GM19372 (cell line): ENCODE data around the gene GPR68.
"Not testable (repeated sequence)": the region's sequence is repeated elsewhere in the genome, so short reads cannot be mapped to it uniquely, and the experiment has no call there.

Experiments
- ATAC-seq: cut with Tn5 transposase; IDR thresholded peaks from one replicate; pipeline ENCODE4 v1.9.1; 2021; ENCODE audit warnings: mild to moderate bottlenecking, low read depth, moderate library complexity; ENCODE audit not compliant: unreplicated experiment

The GPR68 gene

GRCh38 chr14:91202234-91202974 is 42.1 kb downstream of the GPR68 start:
- no peak for ATAC-seq

DNA sequence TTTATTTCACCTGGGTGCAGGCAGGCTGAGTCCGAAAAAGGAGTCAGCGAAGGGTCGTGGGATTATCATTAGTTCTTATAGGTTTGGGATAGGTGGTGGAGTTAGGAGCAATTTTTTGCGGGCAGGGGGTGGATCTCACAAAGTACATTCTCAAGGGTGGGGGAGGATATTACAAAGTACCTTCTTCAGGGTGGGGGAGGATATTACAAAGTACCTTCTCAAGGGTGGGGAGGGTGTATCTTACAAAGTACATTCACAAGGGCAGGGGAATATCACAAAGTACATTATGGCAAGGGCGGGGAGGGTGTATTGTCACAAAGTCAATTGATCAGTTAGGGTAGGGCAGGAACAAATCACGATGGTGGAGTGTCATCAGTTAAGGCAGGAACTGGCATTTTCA is 43.7 kb downstream of the GPR68 start:
- not testable (repeated sequence) for ATAC-seq

- ATAC-seq: no peak
These were observed 46.9 kb downstream of the GPR68 start for GRCh38 chr14:91197631-91198030.

DNA sequence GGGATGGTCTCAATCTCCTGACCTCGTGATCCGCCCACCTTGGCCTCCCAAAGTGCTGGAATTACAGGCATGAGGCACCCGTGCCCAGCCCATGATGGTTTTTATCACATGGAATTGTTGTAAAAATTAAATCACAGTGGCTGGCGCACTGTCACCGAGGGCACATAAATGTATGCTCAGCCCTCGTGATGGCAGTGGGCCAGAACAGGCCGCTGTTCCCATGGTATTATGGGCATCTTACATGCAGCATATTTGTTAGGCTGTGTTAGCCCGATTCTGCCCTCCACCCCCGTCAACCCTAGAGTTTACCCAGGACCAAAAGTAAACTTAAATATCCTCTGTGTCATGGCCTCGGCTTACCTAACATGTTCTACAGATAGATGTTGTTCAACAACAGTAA is 48.6 kb downstream of the GPR68 start:
- ATAC-seq: no peak

- no peak for ATAC-seq
These were observed 51.4 kb downstream of the GPR68 start for GRCh38 chr14:91193069-91193468.

DNA sequence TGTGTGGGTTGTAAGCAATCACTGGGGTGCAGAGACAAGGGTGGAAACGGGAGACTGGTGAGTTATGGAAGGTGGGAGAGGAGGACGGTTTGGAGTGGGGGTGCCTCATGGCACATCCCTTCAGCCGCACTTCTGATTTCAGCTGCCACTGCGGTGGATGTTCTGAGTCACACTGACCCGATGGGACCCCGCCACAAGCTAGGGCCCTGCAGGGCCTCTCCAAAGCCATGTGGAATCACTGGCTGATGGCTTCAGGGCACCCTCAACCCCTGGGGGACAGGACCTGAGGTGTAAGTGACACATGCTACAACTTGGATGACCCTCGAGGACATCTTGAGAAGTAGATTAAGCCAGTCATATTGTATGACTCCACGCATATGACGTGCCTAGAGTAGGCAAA is 53.7 kb downstream of the GPR68 start:
- ATAC-seq: no peak

DNA sequence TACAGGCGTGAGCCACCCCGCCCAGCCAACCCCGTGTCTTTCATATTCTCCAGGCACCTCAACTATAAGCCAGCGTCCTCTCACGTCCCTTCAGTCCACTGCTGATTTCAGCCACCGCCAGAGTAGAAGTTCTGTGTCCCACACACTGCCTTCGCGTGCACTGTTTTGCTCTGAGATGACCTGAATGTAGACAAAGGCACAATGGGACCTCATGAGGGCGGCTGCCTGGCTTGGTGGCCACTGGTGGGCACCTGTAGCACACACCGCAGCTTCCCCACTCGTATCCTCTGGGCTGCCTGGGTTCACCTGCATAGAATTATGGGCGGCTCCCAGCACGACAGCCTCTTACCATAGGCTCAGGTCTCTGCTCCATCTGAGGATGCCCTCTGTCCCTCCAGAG is 57.2 kb downstream of the GPR68 start:
- no peak for ATAC-seq

DNA sequence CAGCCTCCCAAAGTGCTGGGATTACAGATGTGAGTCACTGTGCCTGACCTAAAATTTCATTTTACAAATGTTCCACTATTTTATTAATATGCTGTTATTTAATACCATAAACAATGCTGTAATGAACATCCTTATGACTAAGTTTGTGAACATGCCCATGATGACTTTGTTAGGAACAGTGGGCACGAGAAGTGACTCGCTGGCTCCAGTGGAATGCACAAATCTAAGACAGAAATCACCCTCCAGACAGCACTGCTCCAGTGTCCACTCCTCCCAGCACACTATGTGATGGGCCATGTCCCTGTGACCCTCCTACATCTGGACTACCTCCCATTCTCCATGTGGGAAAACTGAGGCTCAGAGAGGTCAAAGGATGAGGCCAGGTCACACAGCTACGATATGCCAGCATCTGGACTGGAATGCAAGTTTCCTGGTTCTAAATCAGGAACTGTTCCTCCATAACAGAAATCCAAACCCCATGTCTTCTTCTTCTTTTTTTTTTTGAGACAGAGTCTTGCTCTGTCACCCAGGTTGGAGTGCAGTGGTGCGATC is 57.9 kb downstream of the GPR68 start:
- no peak for ATAC-seq

GRCh38 chr14:91185721-91186120 is 58.8 kb downstream of the GPR68 start:
- ATAC-seq: no peak

GRCh38 chr14:91184559-91184958 is 59.9 kb downstream of the GPR68 start:
- ATAC-seq: no peak

- ATAC-seq: not testable (repeated sequence)
These were observed 61.8 kb downstream of the GPR68 start for GRCh38 chr14:91182753-91183152.
